Transverse colon (tissue), 3 donors: ENCODE results near the gene ATF7IP2.

Source experiments
- EP300 ChIP-seq: sonication (generic); formaldehyde crosslinking; IDR thresholded peaks from one replicate; pipeline ENCODE4 v1.6.1; 2017; ENCODE audit warnings: antibody characterized with exemption, low read depth
- TF ChIP-seq, protein P1 (sequence below), 5 experiments: fragments of 200-600 bp in 3 of 5; fragments of 450-650 bp in 2 of 5; sonication (generic) in 3 of 5; IDR thresholded peaks; 1 replicate in 2 of 5; 2 replicates in 3 of 5; pipeline ENCODE4 v1.5.1; 2016 to 2017; ENCODE audit warnings: antibody characterized with exemption in 5 of 5, inconsistent platforms in 3 of 5, mild to moderate bottlenecking in 2 of 5, moderate library complexity in 1 of 5

- TF ChIP-seq, protein P1, sequence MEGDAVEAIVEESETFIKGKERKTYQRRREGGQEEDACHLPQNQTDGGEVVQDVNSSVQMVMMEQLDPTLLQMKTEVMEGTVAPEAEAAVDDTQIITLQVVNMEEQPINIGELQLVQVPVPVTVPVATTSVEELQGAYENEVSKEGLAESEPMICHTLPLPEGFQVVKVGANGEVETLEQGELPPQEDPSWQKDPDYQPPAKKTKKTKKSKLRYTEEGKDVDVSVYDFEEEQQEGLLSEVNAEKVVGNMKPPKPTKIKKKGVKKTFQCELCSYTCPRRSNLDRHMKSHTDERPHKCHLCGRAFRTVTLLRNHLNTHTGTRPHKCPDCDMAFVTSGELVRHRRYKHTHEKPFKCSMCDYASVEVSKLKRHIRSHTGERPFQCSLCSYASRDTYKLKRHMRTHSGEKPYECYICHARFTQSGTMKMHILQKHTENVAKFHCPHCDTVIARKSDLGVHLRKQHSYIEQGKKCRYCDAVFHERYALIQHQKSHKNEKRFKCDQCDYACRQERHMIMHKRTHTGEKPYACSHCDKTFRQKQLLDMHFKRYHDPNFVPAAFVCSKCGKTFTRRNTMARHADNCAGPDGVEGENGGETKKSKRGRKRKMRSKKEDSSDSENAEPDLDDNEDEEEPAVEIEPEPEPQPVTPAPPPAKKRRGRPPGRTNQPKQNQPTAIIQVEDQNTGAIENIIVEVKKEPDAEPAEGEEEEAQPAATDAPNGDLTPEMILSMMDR (IDR thresholded peaks at IDR 0.05), result no peak
- TF ChIP-seq EP300, result no peak
These were observed 80.5 kb downstream of the ATF7IP2 start for GRCh38 chr16:10466313-10466712.
